WI38 (cell line): ENCODE data around the gene MEGF9.

ENCODE experiments used
- H3K4me3 ChIP-seq: 2 replicates; pipeline ENCODE4 v1.5.1; 2011; ENCODE audit warnings: low read depth, mild to moderate bottlenecking, control low read depth, low read length
- TF ChIP-seq, protein P1 (sequence below): IDR thresholded peaks from 2 replicates; pipeline ENCODE4 v1.5.1; 2012; ENCODE audit warnings: low read depth, mild to moderate bottlenecking, control low read depth, low read length

Gene MEGF9

DNA sequence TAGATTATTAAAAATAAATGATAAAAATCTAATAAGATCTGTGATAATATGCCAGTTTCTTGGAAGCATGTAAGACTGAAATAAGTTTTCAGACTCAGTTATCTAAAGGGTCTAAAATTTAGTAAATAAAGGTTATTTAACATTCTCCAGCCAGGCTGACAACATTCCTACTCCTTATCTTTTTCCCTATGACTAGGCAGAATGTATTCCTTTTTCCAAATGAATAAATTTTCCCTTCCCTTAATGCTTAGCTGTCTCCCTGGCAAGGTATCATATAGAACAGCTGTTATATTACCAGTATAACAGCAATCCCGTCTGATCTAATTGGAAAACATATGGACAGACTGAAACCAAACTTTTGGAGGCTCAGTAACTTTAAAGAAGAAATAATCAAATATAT lies 13.0 kb downstream of the MEGF9 start:
- H3K4me3 ChIP-seq, result no peak overlapping the region
- TF ChIP-seq, protein P1, sequence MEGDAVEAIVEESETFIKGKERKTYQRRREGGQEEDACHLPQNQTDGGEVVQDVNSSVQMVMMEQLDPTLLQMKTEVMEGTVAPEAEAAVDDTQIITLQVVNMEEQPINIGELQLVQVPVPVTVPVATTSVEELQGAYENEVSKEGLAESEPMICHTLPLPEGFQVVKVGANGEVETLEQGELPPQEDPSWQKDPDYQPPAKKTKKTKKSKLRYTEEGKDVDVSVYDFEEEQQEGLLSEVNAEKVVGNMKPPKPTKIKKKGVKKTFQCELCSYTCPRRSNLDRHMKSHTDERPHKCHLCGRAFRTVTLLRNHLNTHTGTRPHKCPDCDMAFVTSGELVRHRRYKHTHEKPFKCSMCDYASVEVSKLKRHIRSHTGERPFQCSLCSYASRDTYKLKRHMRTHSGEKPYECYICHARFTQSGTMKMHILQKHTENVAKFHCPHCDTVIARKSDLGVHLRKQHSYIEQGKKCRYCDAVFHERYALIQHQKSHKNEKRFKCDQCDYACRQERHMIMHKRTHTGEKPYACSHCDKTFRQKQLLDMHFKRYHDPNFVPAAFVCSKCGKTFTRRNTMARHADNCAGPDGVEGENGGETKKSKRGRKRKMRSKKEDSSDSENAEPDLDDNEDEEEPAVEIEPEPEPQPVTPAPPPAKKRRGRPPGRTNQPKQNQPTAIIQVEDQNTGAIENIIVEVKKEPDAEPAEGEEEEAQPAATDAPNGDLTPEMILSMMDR, result no peak

DNA sequence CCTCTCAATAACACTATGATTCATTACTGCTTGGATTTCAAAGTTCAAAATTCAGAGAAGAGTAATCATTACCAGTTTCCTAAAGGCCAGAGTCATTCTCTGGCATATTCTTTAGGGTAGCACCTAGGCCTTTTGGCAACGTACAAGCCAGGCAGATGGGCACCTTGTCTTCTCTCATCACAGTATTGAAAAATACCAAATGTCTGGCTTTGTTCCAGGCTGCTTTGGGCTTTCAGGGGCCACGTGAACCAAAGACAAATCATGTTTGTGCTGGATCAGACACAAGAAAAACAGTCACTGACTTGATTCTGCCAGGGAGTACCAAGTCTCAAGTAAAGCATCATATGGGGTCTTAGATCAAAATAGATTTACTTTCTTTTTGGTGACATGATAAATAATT lies 15.5 kb downstream of the MEGF9 start:
- H3K4me3 ChIP-seq, result no peak overlapping the region

DNA sequence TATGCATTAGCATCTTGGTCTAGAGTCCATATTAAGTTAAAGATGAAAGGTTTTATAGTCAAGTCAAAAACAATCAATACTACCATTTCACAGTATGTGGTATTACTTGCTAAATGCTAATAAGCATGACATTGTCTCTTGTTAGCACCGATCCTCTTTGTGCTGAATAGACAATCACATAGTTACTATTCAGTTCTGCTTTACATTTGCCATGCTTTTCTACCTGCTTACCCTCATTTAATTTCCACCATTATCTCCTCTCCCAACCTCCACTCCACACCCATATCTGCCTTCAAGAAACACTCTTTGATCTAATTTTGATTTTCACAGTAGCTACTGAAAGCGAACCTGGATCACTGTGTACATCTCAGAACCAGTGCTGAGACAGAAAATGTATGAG lies 16.8 kb downstream of the MEGF9 start:
- TF ChIP-seq, protein P1, result no peak
- H3K4me3 ChIP-seq, result no peak overlapping the region

More for the DNA sequence above, 15.5 kb downstream of the MEGF9 start:
- TF ChIP-seq, protein P1, result no peak

DNA sequence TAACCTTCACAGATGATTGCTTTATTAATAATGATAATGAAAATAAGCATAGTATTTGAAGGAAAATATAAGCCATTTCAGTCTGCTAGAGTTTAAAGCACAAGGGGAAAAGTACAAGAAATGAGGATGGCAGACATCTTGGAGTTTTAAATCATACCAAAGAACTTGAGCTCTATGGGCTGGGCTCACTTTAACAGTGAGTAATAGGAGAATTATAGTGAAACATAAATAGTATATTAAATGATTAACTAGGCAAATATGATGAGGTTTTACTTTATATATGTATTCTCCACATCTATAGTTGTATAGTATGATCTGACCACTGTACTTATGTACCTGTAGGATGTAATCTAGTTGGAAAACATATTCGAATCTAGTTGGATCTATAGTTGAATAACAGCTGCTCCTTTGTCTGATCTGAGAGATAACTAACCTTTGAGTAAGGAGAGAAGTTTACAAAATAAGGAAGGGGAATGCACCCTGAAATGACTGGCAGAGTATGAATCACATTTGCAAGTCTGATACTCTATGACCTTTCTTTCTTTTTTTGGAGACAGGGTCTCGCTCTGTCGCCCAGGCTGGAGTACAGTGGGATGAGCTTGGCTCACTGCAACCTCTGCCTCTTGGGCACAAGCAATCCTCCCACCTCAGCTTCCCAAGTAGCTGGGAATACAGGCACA lies 17.6 kb downstream of the MEGF9 start:
- H3K4me3 ChIP-seq, result no peak overlapping the region

DNA sequence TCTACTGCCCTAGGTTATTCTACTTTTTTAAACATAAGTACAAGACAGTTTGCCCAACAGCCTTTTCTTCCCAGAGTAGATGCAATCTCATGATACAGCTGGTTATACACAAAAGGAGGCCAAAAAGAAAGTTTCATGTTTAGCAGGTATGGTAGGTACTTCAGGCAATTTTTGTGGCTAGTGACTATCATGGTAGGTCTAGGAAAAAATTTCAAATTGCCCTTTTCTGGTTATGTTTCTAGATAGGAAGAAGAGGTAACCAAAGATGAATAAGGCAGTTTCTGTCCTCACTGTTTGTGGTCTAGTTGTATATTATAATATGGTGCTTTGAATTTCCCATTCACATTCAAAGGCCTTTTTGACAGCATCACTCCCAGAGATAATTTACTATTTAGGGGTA lies 19.7 kb downstream of the MEGF9 start:
- TF ChIP-seq, protein P1, result no peak
- H3K4me3 ChIP-seq, result no peak overlapping the region

More for the DNA sequence above, 17.6 kb downstream of the MEGF9 start:
- TF ChIP-seq, protein P1, result no peak

DNA sequence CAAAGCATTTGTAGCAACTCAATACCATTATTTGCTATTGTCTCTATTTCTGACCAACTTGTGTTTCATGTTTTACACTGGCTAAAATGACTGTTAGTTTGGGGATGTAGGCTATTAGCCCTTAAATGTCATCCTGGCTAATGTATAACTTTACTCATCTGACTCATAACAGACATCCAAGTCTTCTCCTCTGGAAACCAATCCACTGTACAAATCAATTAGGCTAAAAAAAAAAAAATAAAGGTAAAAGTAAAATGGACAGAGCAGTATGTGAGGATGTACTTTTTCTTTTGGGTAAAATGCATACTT lies 20.6 kb downstream of the MEGF9 start:
- TF ChIP-seq, protein P1, result no peak
- no peak overlapping the region for H3K4me3 ChIP-seq

DNA sequence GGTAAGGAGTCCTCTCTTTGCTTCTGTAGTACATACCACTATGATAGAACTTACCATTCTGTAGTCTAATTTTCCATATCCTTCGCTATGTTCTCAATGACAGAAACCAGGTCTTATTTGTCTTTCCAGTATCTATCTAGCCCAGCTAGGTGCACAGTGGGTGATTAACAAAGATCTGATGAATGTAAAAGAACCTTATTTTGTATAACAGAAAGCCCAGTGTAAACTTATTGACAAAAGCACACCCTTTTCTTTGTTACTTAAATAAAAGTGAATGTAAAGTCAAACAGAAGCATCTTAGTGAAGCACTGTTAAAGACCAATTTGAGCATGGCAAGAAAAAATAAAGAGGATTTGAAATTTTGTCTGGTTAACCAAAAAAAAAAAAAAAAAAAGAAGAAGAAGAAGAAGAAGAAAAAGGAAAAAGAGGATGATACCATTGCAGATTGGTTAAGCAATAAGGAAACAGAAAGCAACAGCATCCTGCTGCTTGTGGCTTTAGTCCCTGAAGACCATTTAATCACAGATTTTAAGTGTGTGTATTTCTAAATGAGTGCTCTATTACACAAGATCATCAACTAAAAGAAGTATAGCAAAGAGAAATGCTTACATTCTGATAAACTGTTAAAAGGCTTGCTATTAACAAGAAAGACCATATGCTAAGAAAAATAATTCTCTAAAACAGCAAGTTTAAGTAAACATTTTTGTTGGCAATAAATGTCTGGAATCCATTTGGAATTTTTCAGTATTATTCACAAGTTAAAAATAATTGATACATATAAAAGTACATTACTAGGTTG lies 21.2 kb downstream of the MEGF9 start:
- TF ChIP-seq, protein P1, result no peak
- no peak overlapping the region for H3K4me3 ChIP-seq
